IMR-90 (cell line): ENCODE measurements around the gene HIPK3. TPM values are rescaled to one million over a fixed set of nuclear protein-coding genes. Genes with fewer than 3 reads are reported as not detected.

Experiments
- ATAC-seq: fragments of 200-7000 bp; cut with Tn5 transposase; 2 replicates; pipeline ENCODE4 v1.9.1; 2020; ENCODE audit warnings: low read depth, mild to moderate bottlenecking, moderate library complexity
- BruUV-seq: library from RNA; stranded (reverse); fragments of 400-500 nt; replicated peaks from 2 replicates; lab custom pipeline; 2021; lab: Mats Ljungman, UMichigan
- CTCF ChIA-PET: fragments of 300-600 bp; formaldehyde crosslinking; extraction: SDS; loops from one replicate; lab custom pipeline; 2021; ENCODE audit warnings: antibody characterized with exemption; lab: Yijun Ruan, JAX
- POLR2A ChIA-PET: fragments of 300-600 bp; sonication (Branson Sonifier 250); formaldehyde crosslinking; loops from one replicate; lab custom pipeline; 2022; ENCODE audit warnings: antibody characterized with exemption; ENCODE audit not compliant: unreplicated experiment; lab: Charles Lee
- DNase-seq: peaks from one replicate; pipeline ENCODE4 v3.0.0; 2013
- H2AFZ ChIP-seq: replicated peaks from 2 replicates; pipeline ENCODE3; 2013; ENCODE audit warnings: low read length, mild to moderate bottlenecking; ENCODE audit not compliant: poor library complexity
- H2AK5ac ChIP-seq: 2 replicates; pipeline ENCODE4 v1.6.1; 2013; ENCODE audit warnings: low read depth, low read length, inconsistent platforms
- H2AK9ac ChIP-seq: replicated peaks from 2 replicates; pipeline ENCODE3; 2013; ENCODE audit warnings: mild to moderate bottlenecking, low read depth, low read length, moderate library complexity; ENCODE audit not compliant: poor library complexity
- H2BK120ac ChIP-seq: 2 replicates; pipeline ENCODE4 v1.6.1; 2013; ENCODE audit warnings: low read depth, low read length, inconsistent platforms
- H2BK15ac ChIP-seq: 3 replicates; pipeline ENCODE4 v1.6.1; 2013; ENCODE audit warnings: low read depth, low read length, inconsistent platforms
- H2BK20ac ChIP-seq: 2 replicates; pipeline ENCODE4 v1.6.1; 2013; ENCODE audit warnings: low read depth, mild to moderate bottlenecking, inconsistent platforms, low read length, moderate library complexity
- H2BK5ac ChIP-seq: 2 replicates; pipeline ENCODE4 v1.6.1; 2013; ENCODE audit warnings: mild to moderate bottlenecking, low read depth, low read length, inconsistent platforms; ENCODE audit not compliant: poor library complexity, severe bottlenecking
- H3K14ac ChIP-seq: replicated peaks from 2 replicates; pipeline ENCODE4 v1.6.1; 2013; ENCODE audit warnings: low read depth, low read length, inconsistent platforms
- H3K18ac ChIP-seq: 2 replicates; pipeline ENCODE4 v1.6.1; 2013; ENCODE audit warnings: low read depth, low read length, control low read depth
- H3K23ac ChIP-seq: 2 replicates; pipeline ENCODE4 v1.6.1; 2013; ENCODE audit warnings: low read depth, low read length, inconsistent platforms
- H3K27ac ChIP-seq: 2 replicates; pipeline ENCODE4 v1.5.1; 2013; ENCODE audit warnings: mild to moderate bottlenecking, control low read depth, low read length; ENCODE audit not compliant: insufficient read depth
- H3K27me3 ChIP-seq: 2 replicates; pipeline ENCODE4 v1.6.1; 2013; ENCODE audit warnings: low read length; ENCODE audit not compliant: control insufficient read depth, insufficient read depth
- H3K36me3 ChIP-seq: 2 replicates; pipeline ENCODE4 v1.6.1; 2013; ENCODE audit warnings: low read length, mixed read lengths; ENCODE audit not compliant: control insufficient read depth, insufficient read depth
- H3K4ac ChIP-seq: 2 replicates; pipeline ENCODE4 v1.6.1; 2013; ENCODE audit warnings: low read depth, low read length, inconsistent platforms
- H3K4me1 ChIP-seq: 2 replicates; pipeline ENCODE4 v1.6.1; 2013; ENCODE audit warnings: low read length, mixed read lengths; ENCODE audit not compliant: control insufficient read depth, insufficient read depth
- H3K4me2 ChIP-seq: 2 replicates; pipeline ENCODE4 v1.6.1; 2013; ENCODE audit warnings: low read depth, mild to moderate bottlenecking, control low read depth, low read length, moderate library complexity
- H3K4me3 ChIP-seq: 2 replicates; pipeline ENCODE4 v1.5.1; 2013; ENCODE audit warnings: low read depth, mild to moderate bottlenecking, control low read depth, low read length, moderate library complexity; ENCODE audit not compliant: insufficient read depth
- H3K56ac ChIP-seq: 2 replicates; pipeline ENCODE4 v1.6.1; 2013; ENCODE audit warnings: low read length, inconsistent platforms; ENCODE audit not compliant: insufficient read depth; ENCODE audit errors: extremely low read depth
- H3K79me1 ChIP-seq, 2 experiments: 2 replicates each; pipeline ENCODE4 v1.6.1; 2013; ENCODE audit warnings: low read length in 2 of 2, inconsistent platforms in 1 of 2, low read depth in 1 of 2
- H3K9ac ChIP-seq: 2 replicates; pipeline ENCODE4 v1.6.1; 2013; ENCODE audit warnings: low read depth, low read length, control low read depth
- H3K9me1 ChIP-seq: 2 replicates; pipeline ENCODE4 v1.6.1; 2013; ENCODE audit warnings: low read length, inconsistent platforms; ENCODE audit not compliant: insufficient read depth
- H3K9me3 ChIP-seq: 2 replicates; pipeline ENCODE4 v1.6.1; 2013; ENCODE audit warnings: low read length; ENCODE audit not compliant: control insufficient read depth, insufficient read depth
- H4K20me1 ChIP-seq: 2 replicates; pipeline ENCODE4 v1.6.1; 2013; ENCODE audit warnings: low read length, inconsistent platforms; ENCODE audit not compliant: insufficient read depth
- H4K5ac ChIP-seq: 2 replicates; pipeline ENCODE4 v1.6.1; 2013; ENCODE audit warnings: mild to moderate bottlenecking, low read depth, low read length, control low read depth
- H4K8ac ChIP-seq, 2 experiments: 2 replicates each; pipeline ENCODE4 v1.6.1; 2013; ENCODE audit warnings: low read depth in 2 of 2, low read length in 2 of 2, control low read depth in 1 of 2, inconsistent platforms in 1 of 2
- H4K91ac ChIP-seq: 2 replicates; pipeline ENCODE4 v1.6.1; 2013; ENCODE audit warnings: low read depth, low read length, inconsistent platforms; ENCODE audit not compliant: insufficient read depth
- BHLHE40 ChIP-seq: fragments of 150-350 bp; IDR thresholded peaks from 2 replicates; pipeline ENCODE4 v1.6.1; 2016; ENCODE audit warnings: mild to moderate bottlenecking, low read depth, low read length
- ELK1 ChIP-seq: fragments of 150-350 bp; IDR thresholded peaks from 2 replicates; pipeline ENCODE4 v1.6.1; 2016; ENCODE audit warnings: low read depth, mild to moderate bottlenecking, low read length, moderate library complexity, borderline replicate concordance
- FOS ChIP-seq: fragments of 150-350 bp; IDR thresholded peaks from 2 replicates; pipeline ENCODE4 v1.6.1; 2016; ENCODE audit warnings: low read depth, low read length
- NFE2L2 ChIP-seq: fragments of 150-350 bp; IDR thresholded peaks from 2 replicates; pipeline ENCODE4 v1.6.1; 2016; ENCODE audit warnings: low read depth, mild to moderate bottlenecking, low read length
- RAD21 ChIP-seq: IDR thresholded peaks from 2 replicates; pipeline ENCODE4 v1.6.1; 2012; ENCODE audit warnings: low read length, improper control_type of control experiment
- RFX5 ChIP-seq: IDR thresholded peaks from 2 replicates; pipeline ENCODE4 v1.8.0; 2012; ENCODE audit warnings: low read depth, mild to moderate bottlenecking, low read length, moderate library complexity
- dilution Hi-C: fragments of 300-500 bp; cut with HindIII; formaldehyde crosslinking; loops from one replicate; pipeline ENCODE4 v1.14.3; 2018; ENCODE audit warnings: low sequenced_read_pairs; ENCODE audit not compliant: unreplicated experiment
- in situ Hi-C: fragments of 300-500 bp; cut with MboI; formaldehyde crosslinking; loops from 3 replicates; pipeline ENCODE4 v1.14.3; 2019; ENCODE audit warnings: low sequenced_read_pairs, inconsistent platforms, mixed read lengths
- intact Hi-C: fragments of 100-400 bp; cut with micrococcal nuclease; formaldehyde crosslinking; loops from 2 replicates; pipeline ENCODE4 v1.10.0; 2022
- polyA plus RNA-seq, 3 experiments: library from polyadenylated mRNA; depleted of rRNA; stranded (reverse); fragments of >200 nt; gene quantifications; 2 replicates each; pipeline ENCODE4 v1.2.3, GENCODE V29; 2012; ENCODE audit warnings: low replicate concordance in 1 of 3
- total RNA-seq: library from RNA; depleted of rRNA; stranded (reverse); fragments of >200 nt; gene quantifications from 2 replicates; pipeline ENCODE4 v1.2.3, GENCODE V29; 2012

The HIPK3 gene
- total and polyA plus RNA-seq, 2 of the 4 experiments (the other 2 are of a cell fraction): 8.3 to 103 TPM

- Histone ChIP-seq H2BK5ac (no peak overlapping the region), H3K9ac (no peak overlapping the region), H3K4ac (no peak overlapping the region), H3K9me3 (no peaks in the 10 kb centered on the region), H2AK5ac (no peak overlapping the region), H3K18ac (no peak overlapping the region), H3K27me3 (no peaks in the 10 kb centered on the region), H2BK20ac (no peak overlapping the region), H4K20me1 (peaks cover 90% of the 10 kb centered on the region), H2AK9ac (no peak overlapping the region), H3K36me3 (no peaks in the 10 kb centered on the region), H2AFZ (no peak overlapping the region), H3K14ac (no peak overlapping the region), H3K27ac (no peak overlapping the region), H3K79me1 (peaks cover 7 to 60% of the 10 kb centered on the region in 2 experiments; a peak in 3 of 4 replicates), H3K4me1 (peaks cover 6% of the 10 kb centered on the region), H3K9me1 (peaks cover 10% of the 10 kb centered on the region), H3K56ac (no peak overlapping the region), H3K23ac (no peak overlapping the region), H4K91ac (no peak overlapping the region), H2BK120ac (no peak overlapping the region), H4K8ac (no peak overlapping the region), H3K4me3 (no peak overlapping the region), H4K5ac (no peak overlapping the region), H3K4me2 (no peak overlapping the region), H2BK15ac (no peak overlapping the region)
- no TSS peak for BruUV-seq
- in situ Hi-C loops: no loop called here
- ATAC-seq: no peak
- CTCF ChIA-PET: interaction anchor here (0.5 kb wide), 1 partner anchor 23 kb away, joined by 3 read pairs; no protein-coding TSS in a partner anchor
- POLR2A ChIA-PET: no interaction called here
- intact Hi-C loops: loop anchor here (2.0 kb wide), 1 partner anchor 15 kb away; no protein-coding TSS in a partner anchor
- no peak for TF ChIP-seq BHLHE40
- no peak for TF ChIP-seq ELK1
- no peak for TF ChIP-seq RAD21
- TF ChIP-seq FOS: no peak
- TF ChIP-seq RFX5: no peak
- no peak for TF ChIP-seq NFE2L2
- dilution Hi-C loops: no loop called here
- no peak for DNase-seq
These were observed 16.5 kb downstream of the HIPK3 start for GRCh38 chr11:33273656-33274055.
